ENCODE results near the gene MTG2. TPM values are rescaled to one million over a fixed set of nuclear protein-coding genes. Genes with fewer than 3 reads are reported as not detected.

The MTG2 gene
- total and polyA plus RNA-seq, 2 of the 8 experiments (the other 6 are each of a cell fraction or from before 2014, with no cell fraction given), result 14.4 to 22.8 TPM

DNA sequence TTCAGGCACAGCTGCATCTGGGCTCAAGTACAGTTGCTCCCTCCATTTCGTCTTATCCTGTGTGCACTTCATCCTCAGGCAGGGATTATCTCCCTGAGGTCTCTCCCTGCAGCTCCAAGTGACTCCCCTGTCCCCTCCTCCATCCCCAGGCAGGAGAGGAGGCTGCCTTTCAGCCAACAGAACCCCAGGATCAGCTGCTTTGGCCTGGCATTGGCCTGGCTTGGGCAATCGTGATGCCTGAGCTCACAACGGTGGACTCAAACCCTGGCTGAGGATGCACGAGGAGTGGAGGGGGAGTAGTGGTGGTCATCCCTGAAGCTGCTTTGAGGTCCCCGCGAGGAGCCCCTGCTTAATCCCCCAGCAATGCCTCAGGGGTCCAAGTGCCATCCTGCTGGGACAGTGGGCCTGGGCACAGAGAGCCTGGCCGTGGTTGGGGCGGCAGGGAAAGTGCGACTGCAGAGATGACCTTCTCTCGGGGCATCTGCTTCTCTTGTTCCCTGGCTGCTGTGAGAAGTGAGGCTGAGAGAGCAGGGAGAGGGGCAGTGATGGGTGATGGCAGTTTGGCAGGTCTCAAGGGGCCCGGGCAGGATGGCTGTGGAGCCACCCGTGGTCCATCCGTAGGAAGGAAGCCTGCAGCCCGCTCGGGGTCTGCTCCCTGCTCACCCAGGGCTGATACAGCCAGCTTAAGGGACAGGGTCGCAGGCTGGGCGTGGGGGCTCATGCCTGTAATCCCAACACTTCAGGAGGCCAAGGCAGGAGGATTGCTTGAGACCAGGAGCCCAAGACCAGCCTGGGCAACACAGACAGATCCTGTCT, 43.2 kb downstream of the MTG2 start:
- H3K27ac ChIP-seq (ENCODE audit: low read depth, low read length), result no peak overlapping the region
- no peak overlapping the region for H2BK12ac ChIP-seq (ENCODE audit: low read depth, low read length)
- TF ChIP-seq SP1 (IDR thresholded peaks at IDR 0.05; ENCODE audit: low read depth, low read length) (no peak), ASH2L (IDR thresholded peaks at IDR 0.05; ENCODE audit: low read length) (no peak), CTBP2 (IDR thresholded peaks at IDR 0.05; ENCODE audit: borderline replicate concordance, insufficient read depth, insufficient read length, low read length) (no peak), EGR1 (IDR thresholded peaks at IDR 0.05; ENCODE audit: borderline replicate concordance, low read depth, low read length) (no peak), TAF7 (optimal IDR thresholded peaks at IDR 0.05; ENCODE audit: borderline replicate concordance, low read depth, low read length) (no peak)
- H3K79me1 ChIP-seq (ENCODE audit: low read depth, low read length), result 0 out of 2 replicates have a peak, but pooled peaks cover 2% of the 10 kb centered on the region
- peaks cover 21% of the 10 kb centered on the region for H3K23me2 ChIP-seq (ENCODE audit: low read depth, low read length)
- peak overlapping the region; percentile 3; the same call in 1 of the 2 replicates for H4K8ac ChIP-seq (ENCODE audit: extremely low read depth, insufficient read depth, low read length)
- FAIRE-seq (no peak), DNase-seq (ENCODE audit: low read depth in 1 of 2, low spot score in 2 of 2) (no peak)
- no peak overlapping the region for H3K4me3 ChIP-seq (ENCODE audit: extremely low read depth in 1 of 4, insufficient read depth in 2 of 4, low read depth in 3 of 4, low read length in 4 of 4)
- no peak overlapping the region for H2BK20ac ChIP-seq (ENCODE audit: low read length)
- H3K27me3 ChIP-seq (replicated peaks in 1 of 4; ENCODE audit: control insufficient read depth in 3 of 4, extremely low read depth in 1 of 4, insufficient read depth in 3 of 4, low read length in 3 of 4), result peaks cover 0 to 33% (median 17%) of the 10 kb centered on the region in 4 experiments; a peak in 6 of 7 replicates
- H4K91ac ChIP-seq (replicated peaks; ENCODE audit: insufficient read length, low read length), result no peak overlapping the region
- no peak overlapping the region for H3K9ac ChIP-seq (replicated peaks in 1 of 4; ENCODE audit: extremely low read depth in 1 of 4, low read depth in 3 of 4, low read length in 3 of 4)
- no peak overlapping the region for H3K56ac ChIP-seq (replicated peaks; ENCODE audit: insufficient read length, low read depth, low read length)
- H3K9me3 ChIP-seq (ENCODE audit: insufficient read depth in 2 of 2, low read depth in 1 of 2, low read length in 1 of 2), result peaks cover 0 to 3% of the 10 kb centered on the region in 2 experiments; a peak in 1 of 4 replicates
- H2BK120ac ChIP-seq (replicated peaks; ENCODE audit: low read depth, low read length), result no peak overlapping the region
- no peak overlapping the region for H3K23ac ChIP-seq (ENCODE audit: insufficient read length)
- no peak overlapping the region for H2AFZ ChIP-seq (ENCODE audit: low read length)
- H3K4me2 ChIP-seq (ENCODE audit: insufficient read depth in 1 of 2, low read depth in 2 of 2, low read length in 2 of 2), result no peak overlapping the region
- peaks cover 0 to 15% (median 11%) of the 10 kb centered on the region in 4 experiments; a peak in 6 of 7 replicates for H3K4me1 ChIP-seq (replicated peaks in 1 of 4; ENCODE audit: control insufficient read depth in 3 of 4, insufficient read depth in 4 of 4, low read length in 3 of 4)
- H2BK15ac ChIP-seq (ENCODE audit: low read length), result no peak overlapping the region
- no peaks in the 10 kb centered on the region for H3K79me2 ChIP-seq (ENCODE audit: control insufficient read depth in 1 of 2, insufficient read depth in 2 of 2, low read length in 2 of 2)
- ChIA-PET POLR2A (ENCODE audit: partially characterized antibody) (interaction anchor here (2.0 to 2.2 kb wide), 2 partner anchors 9 to 12 kb away, joined by 6 to 7 read pairs; partner anchors contain the start of gene OSBPL2), CTCF (ENCODE audit: partially characterized antibody) (interaction anchor here (0.6 to 1.8 kb wide), 4 partner anchors 10 to 167 kb away, joined by 3 read pairs; no protein-coding TSS in a partner anchor)
- 87% methylated on average over 16 of the region's 17 CpGs; no CpG with 5 or more reads in 1 of the 2 experiments for WGBS, 2 experiments (ENCODE audit: extremely low coverage in 1 of 2, insufficient coverage in 1 of 2, insufficient read length in 1 of 2, insufficient replicate concordance in 2 of 2, low coverage in 1 of 2, low lambda C conversion rate in 2 of 2, missing lambda C conversion rate in 1 of 2)
- no peak overlapping the region for H3K18ac ChIP-seq (ENCODE audit: extremely low read depth, low read length)
- peaks cover 0 to 21% of the 10 kb centered on the region in 2 experiments for H4K20me1 ChIP-seq (replicated peaks in 1 of 2; ENCODE audit: control insufficient read depth in 1 of 2, insufficient read depth in 2 of 2, low read length in 2 of 2)
- H3K14ac ChIP-seq (ENCODE audit: insufficient read length), result no peak overlapping the region
- H2AK5ac ChIP-seq (ENCODE audit: low read depth, low read length), result no peak overlapping the region
- no peaks in the 10 kb centered on the region for H3K36me3 ChIP-seq (ENCODE audit: control insufficient read depth in 2 of 4, insufficient read depth in 4 of 4, low read length in 3 of 4)
- no peak overlapping the region for H4K5ac ChIP-seq (ENCODE audit: insufficient read length, low read depth, low read length)
- H2BK5ac ChIP-seq (ENCODE audit: low read depth, low read length), result no peak overlapping the region
- no peak overlapping the region for H3K4ac ChIP-seq (replicated peaks; ENCODE audit: insufficient read length, low read depth, low read length)
